ENCODE results near the gene PDK1. TPM values are rescaled to one million over a fixed set of nuclear protein-coding genes. Genes with fewer than 3 reads are reported as not detected.

Gene PDK1
- total RNA-seq: 21.3 and 34.1 TPM in 2 replicates

DNA sequence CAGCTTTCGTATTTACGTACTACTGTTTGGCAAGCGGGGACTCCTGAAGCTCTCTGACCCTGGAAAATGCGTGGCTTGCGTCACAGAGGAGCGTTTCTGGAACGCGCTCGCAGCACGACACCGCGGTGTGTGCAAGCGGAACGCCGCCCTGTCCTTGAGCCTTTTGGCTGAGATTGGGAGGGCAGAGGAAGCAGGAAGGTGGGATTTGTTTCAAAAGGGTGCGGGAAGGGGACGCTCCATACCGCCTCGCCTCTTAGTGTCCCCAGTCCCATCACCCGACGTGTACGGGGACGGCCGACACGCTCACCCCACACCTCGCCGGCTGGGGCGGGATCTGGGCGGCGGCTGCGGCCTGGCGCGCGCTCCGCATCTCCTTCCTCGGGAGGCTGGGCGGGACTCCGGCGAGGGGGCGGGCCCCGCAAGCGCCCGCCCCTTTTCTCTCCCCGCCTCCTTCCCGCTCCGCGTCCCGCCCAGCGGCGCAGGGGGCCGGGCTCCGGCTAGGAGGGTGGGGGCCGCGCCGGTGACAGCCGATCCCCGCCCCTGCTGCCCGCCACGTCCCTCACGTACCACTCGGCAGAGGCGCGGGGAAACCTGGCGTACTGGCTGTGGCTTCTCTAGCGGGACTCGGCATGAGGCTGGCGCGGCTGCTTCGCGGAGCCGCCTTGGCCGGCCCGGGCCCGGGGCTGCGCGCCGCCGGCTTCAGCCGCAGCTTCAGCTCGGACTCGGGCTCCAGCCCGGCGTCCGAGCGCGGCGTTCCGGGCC is at the start of gene PDK1:
Gene PDK1 (plus strand): TSS at position 569 of the 762 bp plus-strand sequence. CDS start 61 bp downstream, at position 630.

Other genes with a start within 250 kb of the PDK1 start
- 16.3 and 22.6 TPM in 2 replicates for gene ITGA6, start 128.5 kb upstream of the PDK1 start, total RNA-seq
- gene RAPGEF4, start 179.8 kb downstream of the PDK1 start, total RNA-seq: 0.77 and 9.6 TPM in 2 replicates